ENCODE measurements around the gene RHOXF2B. TPM values are rescaled to one million over a fixed set of nuclear protein-coding genes. Genes with fewer than 3 reads are reported as not detected.
"Not testable (repeated sequence)": the region's sequence is repeated elsewhere in the genome, so short reads cannot be mapped to it uniquely, and the experiment has no call there.

Gene RHOXF2B
- total RNA-seq (ENCODE audit: unreplicated experiment) = not detected
- long read RNA-seq = 0 reads

GRCh38 chrX:120077590-120077989, at the start of gene RHOXF2B:
Gene RHOXF2B (minus strand): TSS chrX:120077690. CDS start chrX:120077552, 138 bp downstream.
- not testable (repeated sequence) for H3K4me3 Mint-ChIP-seq (ENCODE audit: unreplicated experiment); H3K4me1 Mint-ChIP-seq (ENCODE audit: unreplicated experiment); DNase-seq (ENCODE audit: low spot score); H3K36me3 Mint-ChIP-seq (ENCODE audit: low read depth, unreplicated experiment); H3K27me3 Mint-ChIP-seq (ENCODE audit: unreplicated experiment); H3K27ac Mint-ChIP-seq (ENCODE audit: unreplicated experiment); H3K9me3 Mint-ChIP-seq (ENCODE audit: unreplicated experiment)

GRCh38 chrX:120125444-120125843, 48.0 kb upstream of the RHOXF2B start:
- TF ChIP-seq, protein P1, sequence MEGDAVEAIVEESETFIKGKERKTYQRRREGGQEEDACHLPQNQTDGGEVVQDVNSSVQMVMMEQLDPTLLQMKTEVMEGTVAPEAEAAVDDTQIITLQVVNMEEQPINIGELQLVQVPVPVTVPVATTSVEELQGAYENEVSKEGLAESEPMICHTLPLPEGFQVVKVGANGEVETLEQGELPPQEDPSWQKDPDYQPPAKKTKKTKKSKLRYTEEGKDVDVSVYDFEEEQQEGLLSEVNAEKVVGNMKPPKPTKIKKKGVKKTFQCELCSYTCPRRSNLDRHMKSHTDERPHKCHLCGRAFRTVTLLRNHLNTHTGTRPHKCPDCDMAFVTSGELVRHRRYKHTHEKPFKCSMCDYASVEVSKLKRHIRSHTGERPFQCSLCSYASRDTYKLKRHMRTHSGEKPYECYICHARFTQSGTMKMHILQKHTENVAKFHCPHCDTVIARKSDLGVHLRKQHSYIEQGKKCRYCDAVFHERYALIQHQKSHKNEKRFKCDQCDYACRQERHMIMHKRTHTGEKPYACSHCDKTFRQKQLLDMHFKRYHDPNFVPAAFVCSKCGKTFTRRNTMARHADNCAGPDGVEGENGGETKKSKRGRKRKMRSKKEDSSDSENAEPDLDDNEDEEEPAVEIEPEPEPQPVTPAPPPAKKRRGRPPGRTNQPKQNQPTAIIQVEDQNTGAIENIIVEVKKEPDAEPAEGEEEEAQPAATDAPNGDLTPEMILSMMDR (IDR thresholded peaks at IDR 0.05; ENCODE audit: unreplicated experiment) = no peak
- Mint-ChIP-seq H3K36me3 (ENCODE audit: low read depth, unreplicated experiment) (no peaks in the 10 kb centered on the region), H3K9me3 (ENCODE audit: unreplicated experiment) (no peaks in the 10 kb centered on the region), H3K4me3 (ENCODE audit: unreplicated experiment) (no peak overlapping the region), H3K27ac (ENCODE audit: unreplicated experiment) (no peak overlapping the region), H3K27me3 (ENCODE audit: unreplicated experiment) (peaks cover 1% of the 10 kb centered on the region), H3K4me1 (ENCODE audit: unreplicated experiment) (peaks cover 5% of the 10 kb centered on the region)
- DNase-seq (ENCODE audit: low spot score) = no peak

GRCh38 chrX:120120223-120120622, 42.7 kb upstream of the RHOXF2B start:
- Mint-ChIP-seq H3K27me3 (ENCODE audit: unreplicated experiment) (no peaks in the 10 kb centered on the region), H3K4me3 (ENCODE audit: unreplicated experiment) (no peak overlapping the region), H3K4me1 (ENCODE audit: unreplicated experiment) (peaks cover 2% of the 10 kb centered on the region), H3K36me3 (ENCODE audit: low read depth, unreplicated experiment) (no peaks in the 10 kb centered on the region), H3K27ac (ENCODE audit: unreplicated experiment) (no peak overlapping the region), H3K9me3 (ENCODE audit: unreplicated experiment) (no peaks in the 10 kb centered on the region)
- TF ChIP-seq, protein P1 (IDR thresholded peaks at IDR 0.05; ENCODE audit: unreplicated experiment) = no peak
- DNase-seq (ENCODE audit: low spot score) = no peak

GRCh38 chrX:120115438-120115963, 38.0 kb upstream of the RHOXF2B start, which contains the start of gene RHOXF1:
Gene RHOXF1 (minus strand): TSS chrX:120115913. CDS start chrX:120115862, 51 bp downstream.
- Mint-ChIP-seq H3K4me1 (ENCODE audit: unreplicated experiment) (no peaks in the 10 kb centered on the region), H3K9me3 (ENCODE audit: unreplicated experiment) (no peaks in the 10 kb centered on the region), H3K4me3 (ENCODE audit: unreplicated experiment) (no peak within 1 kb of the TSS), H3K27me3 (ENCODE audit: unreplicated experiment) (no peaks in the 10 kb centered on the region), H3K27ac (ENCODE audit: unreplicated experiment) (no peak within 1 kb of the TSS), H3K36me3 (ENCODE audit: low read depth, unreplicated experiment) (no peaks in the 10 kb centered on the region)
- TF ChIP-seq, protein P1 (IDR thresholded peaks at IDR 0.05; ENCODE audit: unreplicated experiment) = no peak
- no peak for DNase-seq (ENCODE audit: low spot score)

- no peaks in the 10 kb centered on the region for H3K4me1 Mint-ChIP-seq (ENCODE audit: unreplicated experiment)
- TF ChIP-seq, protein P1 (IDR thresholded peaks at IDR 0.05; ENCODE audit: unreplicated experiment) = no peak
- H3K9me3 Mint-ChIP-seq (ENCODE audit: unreplicated experiment) = no peaks in the 10 kb centered on the region
Observed at GRCh38 chrX:120111611-120112010, 34.1 kb upstream of the RHOXF2B start.

More at GRCh38 chrX:120111611-120112010, 34.1 kb upstream of the RHOXF2B start:
- DNase-seq (ENCODE audit: low spot score) = no peak
- no peaks in the 10 kb centered on the region for H3K27me3 Mint-ChIP-seq (ENCODE audit: unreplicated experiment)
- H3K27ac Mint-ChIP-seq (ENCODE audit: unreplicated experiment) = no peak overlapping the region
- no peaks in the 10 kb centered on the region for H3K36me3 Mint-ChIP-seq (ENCODE audit: low read depth, unreplicated experiment)
- no peak overlapping the region for H3K4me3 Mint-ChIP-seq (ENCODE audit: unreplicated experiment)
